ENCODE measurements around the gene CFAP91. TPM values are rescaled to one million over a fixed set of nuclear protein-coding genes. Genes with fewer than 3 reads are reported as not detected.

CFAP91 gene
- total and polyA plus RNA-seq, 2 donors (not counting 3 experiments of a cell fraction or from before 2014, with no cell fraction given), result 0.40 to 0.54 TPM

DNA sequence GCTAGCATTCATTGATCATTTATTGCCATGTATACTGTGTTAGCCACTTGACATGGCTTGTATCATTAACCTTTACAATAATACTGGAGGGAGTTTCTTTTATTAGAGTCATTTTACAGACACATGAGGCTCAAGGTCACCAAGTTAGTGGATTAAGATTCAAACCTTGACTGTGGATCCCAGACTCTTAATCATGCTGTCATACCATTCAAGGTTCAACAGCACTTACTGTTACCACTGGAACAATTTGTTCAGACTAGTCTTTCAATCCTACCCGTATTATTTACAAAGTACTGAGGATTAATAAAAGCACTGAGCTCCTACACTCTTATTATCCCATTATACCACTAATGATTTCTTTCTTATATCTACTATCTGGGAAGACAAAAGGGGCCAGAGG lies 26.8 kb upstream of the CFAP91 start:
- Histone ChIP-seq H3K9me1 (replicated peaks; ENCODE audit: control insufficient read depth, extremely low read depth, insufficient read depth, low read length) (no peaks in the 10 kb centered on the region), H3K79me2 (ENCODE audit: control insufficient read depth, insufficient read depth, low read length) (peaks cover 4% of the 10 kb centered on the region), H2AFZ (ENCODE audit: low read depth, low read length) (peak overlapping the region; percentile 84), H4K20me1 (replicated peaks; ENCODE audit: control insufficient read depth, extremely low read depth, insufficient read depth, low read length) (no peaks in the 10 kb centered on the region), H3K27ac (ENCODE audit: insufficient read depth, low read depth, low read length) (peak overlapping the region; percentile 62), H3K36me3 (ENCODE audit: control insufficient read depth in 2 of 2, extremely low read depth in 1 of 2, insufficient read depth in 2 of 2, low read length in 2 of 2) (peaks cover 0 to 4% of the 10 kb centered on the region in 2 experiments), H3K9me3 (replicated peaks; ENCODE audit: control insufficient read depth, insufficient read depth, low read length) (no peaks in the 10 kb centered on the region), H3K9ac (replicated peaks; ENCODE audit: extremely low read depth, insufficient read depth, low read length) (no peak overlapping the region), H3K4me3 (replicated peaks in 1 of 3; ENCODE audit: insufficient read depth in 1 of 3, low read depth in 1 of 3, low read length in 3 of 3) (peak overlapping the region in 2 of 3 experiments; percentile 75 to 76), H3K4me2 (ENCODE audit: insufficient read depth, low read length) (peak overlapping the region; percentile 78), H3K27me3 (ENCODE audit: control insufficient read depth in 2 of 2, insufficient read depth in 2 of 2, low read length in 2 of 2) (no peaks in the 10 kb centered on the region), H3K4me1 (ENCODE audit: control insufficient read depth, extremely low read depth, insufficient read depth, low read length) (peaks cover 15% of the 10 kb centered on the region)
- DNase-seq (ENCODE audit: low read depth, low spot score) (no peak), FAIRE-seq (no peak)
- BruUV-seq (replicated peaks), result no TSS peak
- TF ChIP-seq POLR2AphosphoS5 (IDR thresholded peaks at IDR 0.05; ENCODE audit: insufficient read depth, low read depth, low read length), result no peak
- TF ChIP-seq, protein P1, sequence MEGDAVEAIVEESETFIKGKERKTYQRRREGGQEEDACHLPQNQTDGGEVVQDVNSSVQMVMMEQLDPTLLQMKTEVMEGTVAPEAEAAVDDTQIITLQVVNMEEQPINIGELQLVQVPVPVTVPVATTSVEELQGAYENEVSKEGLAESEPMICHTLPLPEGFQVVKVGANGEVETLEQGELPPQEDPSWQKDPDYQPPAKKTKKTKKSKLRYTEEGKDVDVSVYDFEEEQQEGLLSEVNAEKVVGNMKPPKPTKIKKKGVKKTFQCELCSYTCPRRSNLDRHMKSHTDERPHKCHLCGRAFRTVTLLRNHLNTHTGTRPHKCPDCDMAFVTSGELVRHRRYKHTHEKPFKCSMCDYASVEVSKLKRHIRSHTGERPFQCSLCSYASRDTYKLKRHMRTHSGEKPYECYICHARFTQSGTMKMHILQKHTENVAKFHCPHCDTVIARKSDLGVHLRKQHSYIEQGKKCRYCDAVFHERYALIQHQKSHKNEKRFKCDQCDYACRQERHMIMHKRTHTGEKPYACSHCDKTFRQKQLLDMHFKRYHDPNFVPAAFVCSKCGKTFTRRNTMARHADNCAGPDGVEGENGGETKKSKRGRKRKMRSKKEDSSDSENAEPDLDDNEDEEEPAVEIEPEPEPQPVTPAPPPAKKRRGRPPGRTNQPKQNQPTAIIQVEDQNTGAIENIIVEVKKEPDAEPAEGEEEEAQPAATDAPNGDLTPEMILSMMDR (IDR thresholded peaks at IDR 0.05; ENCODE audit: extremely low read depth in 1 of 2, insufficient read depth in 1 of 2, low read depth in 1 of 2, low read length in 2 of 2), result no peak
- TF ChIP-seq, protein P2, sequence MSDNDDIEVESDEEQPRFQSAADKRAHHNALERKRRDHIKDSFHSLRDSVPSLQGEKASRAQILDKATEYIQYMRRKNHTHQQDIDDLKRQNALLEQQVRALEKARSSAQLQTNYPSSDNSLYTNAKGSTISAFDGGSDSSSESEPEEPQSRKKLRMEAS (IDR thresholded peaks at IDR 0.05; ENCODE audit: insufficient read depth, insufficient read length), result no peak
- intact Hi-C loops (cut with micrococcal nuclease), result loop anchor here (2.0 kb wide), 2 partner anchors 39 to 97 kb away; partner anchors contain the start of gene ADPRH
- POLR2A ChIA-PET, result no interaction called here
- CTCF ChIA-PET, result interaction anchor here (1.1 to 2.2 kb wide), 9 partner anchors 75 to 435 kb away, joined by 3 to 9 read pairs (median 6); partner anchors contain the start of genes B4GALT4 and TMEM39A
- dilution Hi-C loops (cut with MboI; ENCODE audit: extremely low pct_ligation_motif_present, low sequenced_read_pairs), result no loop called here

Measured in endothelial cell of umbilical vein (primary cell).